T-helper 22 cell (primary cell): ENCODE measurements around the gene APEH.
"Not testable (repeated sequence)": the region's sequence is repeated elsewhere in the genome, so short reads cannot be mapped to it uniquely, and the experiment has no call there.

ENCODE experiments used
- DNase-seq: peaks from one replicate; pipeline ENCODE4 v3.0.0-alpha.2; 2020; ENCODE audit warnings: low read depth

The APEH gene

DNA sequence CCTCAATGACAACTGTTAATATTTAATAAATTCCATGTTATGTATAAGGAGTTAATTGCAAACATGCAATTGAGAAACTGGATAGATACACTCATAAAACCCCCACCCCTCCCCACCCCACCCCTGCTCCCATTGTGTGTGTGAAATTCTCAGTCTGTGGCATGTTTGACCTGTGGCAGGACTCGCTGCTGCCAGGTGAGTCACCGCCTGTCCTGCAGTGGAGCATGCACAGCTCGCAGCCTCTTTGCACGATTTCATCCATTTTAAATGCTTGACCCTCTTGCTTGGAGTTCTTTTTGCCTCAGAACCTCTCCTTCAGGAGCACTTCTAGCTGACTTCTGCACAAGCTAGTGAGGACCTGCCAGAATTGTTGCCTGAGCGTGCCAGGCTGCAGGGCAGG lies 5.3 kb upstream of the APEH start:
- no peak for DNase-seq

- DNase-seq: no peak
These were observed 4.8 kb upstream of the APEH start for GRCh38 chr3:49669352-49669751.

DNA sequence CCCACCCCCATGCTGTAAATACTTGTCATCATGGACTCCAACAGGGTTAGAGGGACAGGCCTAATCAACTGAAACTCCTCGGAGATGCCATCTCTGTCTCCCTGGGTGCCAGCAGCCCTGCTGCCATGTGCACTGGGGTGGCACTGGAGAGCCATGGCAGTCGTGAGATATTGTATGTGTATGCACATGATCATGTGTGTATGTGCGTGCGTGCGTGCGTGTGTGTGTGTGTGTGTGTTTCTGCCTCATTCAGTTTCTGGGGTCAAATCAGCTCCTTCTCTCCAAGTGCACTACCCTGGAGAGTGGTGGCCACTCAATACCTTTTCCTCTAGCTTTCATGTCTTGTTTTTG lies 3.2 kb upstream of the APEH start:
- DNase-seq: no peak

DNA sequence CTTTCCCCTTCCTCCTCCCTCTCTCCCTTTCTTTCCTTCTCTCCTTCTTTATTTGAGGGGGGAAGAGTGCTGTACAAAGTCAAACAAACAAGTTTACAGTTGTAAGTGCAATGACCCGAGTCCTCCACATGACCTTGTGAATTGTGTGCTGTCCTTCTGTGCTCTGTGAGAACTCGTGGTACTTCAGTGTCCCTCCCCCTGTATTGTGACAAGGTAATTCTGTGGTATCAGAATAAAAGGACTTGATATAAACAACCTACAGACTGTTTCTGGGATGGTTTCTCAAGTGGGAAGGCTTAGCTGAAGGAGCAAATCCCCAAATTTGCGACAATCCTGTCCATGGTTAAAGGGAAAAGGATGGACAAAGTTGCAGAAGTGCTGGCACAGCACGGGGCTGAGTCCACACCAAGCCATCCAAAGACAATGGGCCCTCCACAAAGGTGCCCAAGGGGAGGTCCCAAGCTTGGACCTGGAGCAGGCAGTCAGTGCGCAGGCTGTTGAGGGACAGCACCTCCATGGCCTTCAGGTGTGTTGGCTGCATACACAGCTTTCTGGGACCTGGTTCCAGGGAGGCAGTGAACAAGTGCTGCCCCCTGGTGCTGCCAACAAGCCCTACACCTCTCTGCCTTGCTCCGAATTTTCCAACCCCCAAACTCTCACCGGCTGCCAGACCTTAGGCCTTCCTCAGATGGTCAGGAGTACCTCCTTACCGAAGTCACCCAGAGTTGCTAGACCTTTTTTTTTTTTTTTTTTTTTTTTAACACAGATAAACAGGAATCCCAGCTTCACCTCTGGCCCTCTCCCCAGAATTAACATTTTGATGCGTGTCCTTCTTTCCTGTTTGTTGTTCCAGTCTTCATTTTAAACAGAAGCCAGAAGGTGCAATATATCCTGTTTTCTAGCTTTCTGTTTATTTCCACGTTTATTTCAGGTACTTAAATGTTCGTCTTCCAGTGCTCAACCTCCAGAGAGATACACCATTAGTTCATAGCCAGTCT lies 2.6 kb upstream of the APEH start:
- DNase-seq: peak; percentile 29

- DNase-seq: no peak
These were observed 933 bp upstream of the APEH start for GRCh38 chr3:49673121-49673714.

DNA sequence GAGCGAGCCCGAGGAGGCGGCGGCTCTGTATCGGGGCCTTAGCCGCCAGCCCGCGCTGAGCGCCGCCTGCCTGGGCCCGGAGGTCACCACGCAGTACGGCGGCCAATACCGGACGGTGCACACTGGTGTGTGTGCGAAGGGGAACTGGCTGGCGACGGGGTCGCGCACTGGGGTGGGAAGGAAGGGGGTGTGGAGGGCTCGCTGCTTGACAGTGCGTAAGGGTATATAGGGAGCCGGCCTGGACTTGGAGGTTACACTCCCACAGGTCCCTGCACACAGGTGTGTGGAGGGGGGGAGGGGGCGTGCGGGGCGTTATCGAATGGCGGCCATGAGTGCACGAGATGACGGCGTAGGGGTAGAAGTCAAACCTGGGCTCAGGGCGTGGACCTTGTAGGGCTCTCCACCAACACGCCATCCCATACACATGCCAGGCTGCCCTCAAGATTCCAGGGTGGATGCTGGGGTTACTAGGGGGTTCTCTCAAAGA lies 389 bp downstream of the APEH start:
- peak; percentile 8 for DNase-seq

DNA sequence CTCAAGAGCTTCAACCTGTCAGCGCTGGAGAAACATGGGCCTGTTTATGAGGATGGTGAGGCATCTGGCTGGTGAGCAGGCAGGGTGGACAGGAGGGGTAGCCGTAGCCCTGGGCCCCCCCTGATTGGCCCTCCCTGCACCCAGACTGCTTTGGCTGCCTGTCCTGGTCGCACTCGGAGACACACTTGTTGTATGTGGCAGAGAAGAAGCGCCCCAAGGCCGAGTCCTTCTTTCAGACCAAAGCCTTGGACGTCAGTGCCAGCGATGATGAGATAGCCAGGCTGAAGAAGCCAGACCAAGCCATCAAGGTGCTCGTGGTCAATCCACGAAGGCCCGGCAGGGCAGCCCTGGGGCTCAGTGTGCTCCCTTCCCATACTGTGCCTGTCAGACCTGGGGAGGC lies 1.8 kb downstream of the APEH start:
- no peak for DNase-seq

- DNase-seq: no peak
These were observed 6.5 kb downstream of the APEH start for GRCh38 chr3:49680493-49681231.

- DNase-seq: no peak
These were observed 7.0 kb downstream of the APEH start for GRCh38 chr3:49681232-49681522.

DNA sequence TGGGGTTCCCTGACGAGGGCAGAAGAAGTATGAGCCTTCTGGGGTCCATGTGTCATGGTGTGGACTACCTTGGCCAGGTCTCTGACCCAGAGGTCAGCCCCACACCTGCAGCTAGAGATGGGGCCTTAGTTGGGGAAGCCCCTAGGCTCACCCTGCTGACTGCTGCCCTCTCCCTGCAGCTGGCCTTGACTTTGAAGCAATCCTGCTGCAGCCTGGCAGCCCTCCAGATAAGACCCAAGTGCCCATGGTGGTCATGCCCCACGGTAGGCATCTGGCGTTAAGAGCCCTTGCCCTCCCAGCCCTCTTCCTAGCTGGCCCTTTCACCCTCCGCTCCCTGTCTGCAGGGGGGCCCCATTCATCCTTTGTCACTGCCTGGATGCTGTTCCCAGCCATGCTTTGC lies 7.4 kb downstream of the APEH start:
- DNase-seq: no peak

DNA sequence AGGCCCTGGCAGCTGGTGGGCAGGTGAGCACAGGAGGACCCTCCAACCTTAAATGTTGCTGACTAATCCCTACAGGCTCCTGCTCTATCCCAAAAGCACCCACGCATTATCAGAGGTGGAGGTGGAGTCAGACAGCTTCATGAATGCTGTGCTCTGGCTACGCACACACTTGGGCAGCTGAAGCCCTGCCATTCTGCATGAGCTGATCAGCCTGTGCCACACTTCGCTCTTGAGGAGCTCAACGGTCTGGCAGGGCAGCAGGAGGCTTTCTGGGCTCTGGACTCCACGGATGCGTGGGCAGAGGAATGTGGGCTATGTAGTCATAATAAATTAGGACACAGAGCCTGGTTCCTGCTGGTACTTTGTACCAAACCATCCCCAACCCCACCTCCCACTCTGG lies 9.0 kb downstream of the APEH start:
- DNase-seq: no peak

DNA sequence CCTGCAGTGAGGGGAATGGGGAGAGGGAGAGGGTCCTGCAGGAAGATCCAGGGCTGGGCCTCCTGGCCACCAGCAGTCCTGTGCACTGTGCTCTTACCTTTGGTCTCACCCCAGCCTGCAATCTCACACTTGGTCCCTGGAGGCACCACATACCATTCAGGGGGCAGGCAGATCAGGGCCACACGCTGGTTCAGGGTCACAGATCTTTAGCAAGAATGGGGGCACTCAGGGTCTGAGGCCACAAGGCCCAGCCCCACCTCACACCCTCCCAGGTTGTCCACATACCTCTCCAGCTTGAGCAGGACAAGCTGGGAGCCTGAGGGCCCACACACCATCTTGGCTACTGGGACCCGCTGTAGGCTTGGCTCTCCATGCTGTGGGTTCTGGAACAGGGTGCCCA lies 10.3 kb downstream of the APEH start:
- not testable (repeated sequence) for DNase-seq

DNA sequence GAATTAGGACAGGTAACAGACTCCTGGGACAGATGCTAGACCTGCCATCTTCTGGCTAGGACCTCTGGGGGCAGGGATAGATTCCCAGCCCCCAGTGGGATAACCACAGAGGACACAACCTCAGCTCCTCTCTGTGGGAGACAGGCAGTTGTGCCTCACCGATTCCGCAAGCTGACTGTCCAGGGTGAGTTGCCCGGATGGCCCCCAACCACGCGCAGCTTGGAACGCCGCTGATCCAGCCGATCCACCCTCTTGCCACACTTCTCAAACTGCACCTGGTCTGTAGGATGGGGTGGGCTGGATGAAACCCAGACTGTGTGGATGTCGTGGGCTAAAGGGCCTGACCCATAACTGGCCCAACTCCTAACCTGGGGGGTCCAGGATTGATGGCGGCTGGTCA lies 11.0 kb downstream of the APEH start:
- DNase-seq: not testable (repeated sequence)

- DNase-seq: not testable (repeated sequence)
These were observed 11.7 kb downstream of the APEH start for GRCh38 chr3:49685846-49686245.

DNA sequence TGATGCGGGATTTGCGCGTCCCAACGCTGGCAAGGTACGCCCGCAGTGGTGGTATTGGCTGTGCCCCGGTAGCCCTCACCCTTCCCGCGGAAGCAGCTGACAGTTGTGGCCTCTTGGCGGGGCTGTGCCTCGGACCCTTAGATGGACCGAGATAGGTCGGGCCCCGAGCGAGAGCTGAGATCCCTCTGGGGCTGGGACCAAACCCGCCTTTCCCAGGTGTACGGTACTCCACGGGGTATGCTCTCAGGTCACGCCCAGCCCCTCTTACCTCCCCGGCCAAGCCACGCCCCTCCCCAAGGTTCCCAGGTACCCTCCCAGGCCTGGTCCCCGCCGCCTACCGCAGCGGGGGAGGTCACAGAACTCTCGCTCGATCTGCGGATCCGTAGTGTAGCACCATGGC lies 12.2 kb downstream of the APEH start:
- DNase-seq: peak; percentile 23

DNA sequence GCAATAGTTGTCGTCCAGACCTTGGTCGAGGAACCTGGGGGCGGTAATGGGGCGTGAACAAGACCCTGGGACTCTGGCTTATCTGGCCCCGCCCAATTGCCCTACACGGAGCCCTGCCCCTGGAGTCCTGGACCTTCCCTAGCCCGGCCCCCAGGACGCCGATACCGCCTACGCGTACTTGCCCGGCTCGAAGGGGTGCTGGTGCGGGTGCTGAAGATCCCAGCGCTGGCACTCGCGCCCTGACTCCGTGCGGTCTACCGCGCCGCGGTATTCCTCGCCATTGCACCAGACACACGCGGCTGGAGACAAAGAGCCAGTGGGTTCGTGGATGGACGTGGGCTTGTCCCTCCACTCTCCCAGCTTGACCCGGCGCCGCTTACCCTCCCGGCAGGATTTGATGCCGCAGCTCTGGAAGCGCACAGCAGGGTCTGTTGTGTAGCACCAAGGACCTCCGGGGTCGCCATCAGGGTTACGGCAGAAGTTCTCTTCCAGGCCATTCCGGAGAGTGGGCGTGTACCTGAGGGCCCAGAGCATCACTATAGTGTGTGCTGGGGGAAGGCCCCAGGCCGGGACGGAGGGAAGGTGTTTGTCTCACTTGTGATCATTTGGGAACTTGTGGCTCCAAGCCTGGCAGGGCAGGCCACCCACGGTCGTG lies 12.7 kb downstream of the APEH start:
- peak; percentile 33 for DNase-seq

- not testable (repeated sequence) for DNase-seq
These were observed 13.3 kb downstream of the APEH start for GRCh38 chr3:49687424-49687795.

GRCh38 chr3:49688338-49689045 lies 14.3 kb downstream of the APEH start:
- not testable (repeated sequence) for DNase-seq

DNA sequence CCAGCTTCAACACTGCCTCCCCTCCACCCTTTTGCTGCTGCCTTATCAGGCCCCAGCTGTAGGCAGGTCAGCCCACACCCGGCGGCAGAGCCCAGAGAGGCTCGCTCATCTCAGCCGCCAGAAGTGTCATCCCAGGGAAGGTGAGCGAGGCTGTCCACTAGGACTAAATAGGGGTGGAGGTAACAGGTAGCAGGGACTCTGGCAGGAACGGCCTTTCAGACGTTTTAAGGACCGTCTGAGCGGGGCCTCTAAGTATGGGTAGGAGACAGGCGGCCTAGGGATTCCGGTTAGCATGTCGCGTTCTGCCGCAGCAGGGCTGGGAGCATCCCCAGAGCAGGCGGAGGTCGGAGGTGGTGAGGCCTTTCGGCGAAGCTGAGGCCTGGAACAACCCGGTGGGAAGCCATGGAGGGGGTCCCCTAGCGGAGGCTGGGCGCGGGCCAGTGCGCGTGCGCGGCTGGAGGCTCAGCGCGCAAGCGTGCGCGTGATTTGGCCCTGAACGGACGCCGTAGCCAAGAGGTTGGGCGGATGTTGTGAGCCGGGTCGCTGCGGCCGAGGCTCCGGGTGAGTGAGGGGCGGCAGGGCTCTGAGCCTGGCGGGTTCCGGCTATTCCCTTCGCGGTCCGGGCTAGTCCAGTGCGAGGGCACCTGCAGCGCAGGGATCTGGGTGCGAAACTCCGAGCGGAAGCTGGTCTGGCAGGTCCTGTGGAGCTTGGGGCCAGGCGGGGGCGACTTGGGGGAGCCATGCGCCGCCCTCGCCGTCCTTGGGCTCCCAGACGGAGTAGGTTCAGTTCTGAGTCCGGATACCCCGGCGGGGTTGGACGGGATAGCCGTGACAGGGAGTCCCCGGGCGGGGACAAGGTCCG lies 15.1 kb downstream of the APEH start, which contains the start of the genes MST1 and RNF123:
Gene MST1 (minus strand): TSS at position 429 of the 862 bp plus-strand sequence. CDS start 783 bp downstream, outside the sequence.
Gene RNF123 (plus strand): TSS at position 512 of the 862 bp plus-strand sequence. CDS start 1,609 bp downstream, outside the sequence.
- peak; percentile 83 for DNase-seq

DNA sequence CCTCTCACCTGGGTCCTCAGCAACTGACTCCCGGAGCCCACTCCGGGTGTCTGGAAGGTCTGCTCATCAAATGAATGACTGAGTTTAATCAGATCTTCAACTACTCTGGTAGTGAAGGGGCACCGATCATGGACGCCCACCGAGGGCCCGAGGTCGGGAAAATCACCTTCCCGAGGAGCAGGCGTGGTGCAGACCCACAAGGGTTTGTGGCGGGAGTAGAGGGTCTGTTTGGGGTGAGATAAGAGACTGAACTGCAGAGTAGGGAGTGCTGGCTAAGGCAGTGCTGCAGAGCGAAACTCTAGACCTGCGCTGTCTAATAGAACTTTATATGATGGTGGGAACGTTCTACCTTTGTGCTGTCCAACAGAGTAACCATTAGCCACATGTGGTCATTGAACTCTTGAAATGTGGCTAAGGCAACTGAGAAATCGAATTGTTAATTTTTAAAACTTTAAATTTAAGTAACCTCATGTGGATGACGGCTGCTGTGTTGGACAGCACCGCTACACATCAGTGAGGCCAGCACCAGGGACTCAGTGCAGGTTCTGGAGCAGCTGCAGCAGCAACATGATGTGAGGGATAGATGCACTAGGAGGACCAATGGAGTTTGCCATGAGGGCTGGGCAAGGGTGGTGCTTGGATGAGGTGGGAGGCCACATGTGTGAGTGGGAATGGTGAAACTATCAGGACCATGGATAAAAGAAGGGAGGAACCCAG lies 15.9 kb downstream of the APEH start:
- DNase-seq: not testable (repeated sequence)
